Measurements from ENCODE around the gene KIR3DL2. TPM values are rescaled to one million over a fixed set of nuclear protein-coding genes. Genes with fewer than 3 reads are reported as not detected.
A peak's percentile ranks its signal among the peaks of the same experiment; 100 is the strongest.

Gene KIR3DL2
- total RNA-seq, 1 experiment from 2014 or later, result not detected

DNA sequence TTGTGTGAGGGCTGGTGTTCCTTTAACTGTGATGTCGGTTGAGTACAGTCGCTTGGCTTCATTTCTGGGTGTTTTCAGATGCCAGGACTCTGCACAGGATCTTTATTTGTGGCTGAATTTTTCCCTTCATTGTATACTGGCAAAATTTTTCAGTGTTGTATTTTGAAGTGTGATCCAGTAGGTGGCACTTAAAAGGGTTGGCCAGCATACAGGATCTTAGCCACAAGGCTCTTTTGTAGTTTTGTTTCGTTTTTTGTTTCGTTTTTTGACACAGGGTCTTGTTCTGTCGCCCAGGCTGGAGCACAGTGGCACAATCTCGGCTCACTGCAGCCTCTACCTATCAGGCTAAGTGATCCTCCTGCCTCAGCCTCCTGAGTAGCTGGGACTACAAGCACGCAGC is 32.5 kb downstream of the KIR3DL2 start:
- ChIA-PET CTCF (no interaction called here), POLR2A (ENCODE audit: low non-redundant PET) (no interaction called here)
- TF ChIP-seq, protein P1, sequence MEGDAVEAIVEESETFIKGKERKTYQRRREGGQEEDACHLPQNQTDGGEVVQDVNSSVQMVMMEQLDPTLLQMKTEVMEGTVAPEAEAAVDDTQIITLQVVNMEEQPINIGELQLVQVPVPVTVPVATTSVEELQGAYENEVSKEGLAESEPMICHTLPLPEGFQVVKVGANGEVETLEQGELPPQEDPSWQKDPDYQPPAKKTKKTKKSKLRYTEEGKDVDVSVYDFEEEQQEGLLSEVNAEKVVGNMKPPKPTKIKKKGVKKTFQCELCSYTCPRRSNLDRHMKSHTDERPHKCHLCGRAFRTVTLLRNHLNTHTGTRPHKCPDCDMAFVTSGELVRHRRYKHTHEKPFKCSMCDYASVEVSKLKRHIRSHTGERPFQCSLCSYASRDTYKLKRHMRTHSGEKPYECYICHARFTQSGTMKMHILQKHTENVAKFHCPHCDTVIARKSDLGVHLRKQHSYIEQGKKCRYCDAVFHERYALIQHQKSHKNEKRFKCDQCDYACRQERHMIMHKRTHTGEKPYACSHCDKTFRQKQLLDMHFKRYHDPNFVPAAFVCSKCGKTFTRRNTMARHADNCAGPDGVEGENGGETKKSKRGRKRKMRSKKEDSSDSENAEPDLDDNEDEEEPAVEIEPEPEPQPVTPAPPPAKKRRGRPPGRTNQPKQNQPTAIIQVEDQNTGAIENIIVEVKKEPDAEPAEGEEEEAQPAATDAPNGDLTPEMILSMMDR (conservative IDR thresholded peaks at IDR 0.05; ENCODE audit: low read depth, low read length), result peak; percentile 39
- no peak for TF ChIP-seq EZH2 (IDR thresholded peaks at IDR 0.05; ENCODE audit: borderline replicate concordance, low read depth, low read length, poor library complexity, severe bottlenecking)
- peak; percentile 30 for DNase-seq (ENCODE audit: low spot score)
- no peaks in the 10 kb centered on the region for H3K4me1 ChIP-seq (ENCODE audit: insufficient read depth, low read length, poor library complexity, severe bottlenecking)
- no TSS peak for BruUV-seq (replicated peaks)
- no peaks in the 10 kb centered on the region for H3K9me3 ChIP-seq (ENCODE audit: low read depth, low read length, poor library complexity, severe bottlenecking)
- intact Hi-C loops (cut with micrococcal nuclease; ENCODE audit: unreplicated experiment), result loop anchor here (5.0 kb wide), 1 partner anchor 40 kb away; no protein-coding TSS in a partner anchor
- H3K4me3 ChIP-seq (ENCODE audit: low read depth, low read length, poor library complexity, severe bottlenecking), result no peak overlapping the region
- H3K27ac ChIP-seq (ENCODE audit: low read depth, low read length, poor library complexity, severe bottlenecking), result no peak overlapping the region
- H3K36me3 ChIP-seq (ENCODE audit: insufficient read depth, low read length, poor library complexity, severe bottlenecking), result no peaks in the 10 kb centered on the region
- H3K27me3 ChIP-seq (replicated peaks; ENCODE audit: insufficient read depth, low read depth, low read length, poor library complexity), result peaks cover 11% of the 10 kb centered on the region

DNA sequence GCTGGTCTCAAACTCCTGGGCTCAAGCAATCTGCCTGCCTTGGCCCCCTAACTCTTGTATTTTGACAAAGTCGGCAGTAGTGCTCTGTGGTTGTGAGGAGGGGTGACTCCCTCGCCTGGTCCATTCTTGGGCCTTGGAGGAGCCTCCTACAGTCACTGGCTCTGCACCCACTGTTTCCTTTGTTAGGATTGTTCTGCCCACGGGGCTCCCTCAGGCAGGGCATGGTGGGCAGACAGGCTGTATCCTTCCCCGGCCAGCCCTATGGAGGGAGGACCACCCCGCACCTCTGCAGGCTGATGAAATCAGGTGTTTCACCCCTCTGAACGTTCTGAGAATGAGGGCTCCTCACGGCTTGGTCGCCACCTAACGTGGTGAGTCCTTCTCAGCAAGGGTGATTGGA is 33.0 kb downstream of the KIR3DL2 start:
- Histone ChIP-seq H3K9me3 (ENCODE audit: low read depth, low read length, poor library complexity, severe bottlenecking) (no peaks in the 10 kb centered on the region), H3K27ac (ENCODE audit: low read depth, low read length, poor library complexity, severe bottlenecking) (no peak overlapping the region), H3K36me3 (ENCODE audit: insufficient read depth, low read length, poor library complexity, severe bottlenecking) (no peaks in the 10 kb centered on the region), H3K27me3 (replicated peaks; ENCODE audit: insufficient read depth, low read depth, low read length, poor library complexity) (peaks cover 11% of the 10 kb centered on the region), H3K4me1 (ENCODE audit: insufficient read depth, low read length, poor library complexity, severe bottlenecking) (no peaks in the 10 kb centered on the region), H3K4me3 (ENCODE audit: low read depth, low read length, poor library complexity, severe bottlenecking) (no peak overlapping the region)
- DNase-seq (ENCODE audit: low spot score), result no peak
- ChIA-PET POLR2A (ENCODE audit: low non-redundant PET) (no interaction called here), CTCF (interaction anchor here (0.6 kb wide), 1 partner anchor 33 kb away, joined by 4 read pairs; no protein-coding TSS in a partner anchor)
- no TSS peak for BruUV-seq (replicated peaks)
- TF ChIP-seq EZH2 (IDR thresholded peaks at IDR 0.05; ENCODE audit: borderline replicate concordance, low read depth, low read length, poor library complexity, severe bottlenecking), result no peak
- TF ChIP-seq, protein P1 (conservative IDR thresholded peaks at IDR 0.05; ENCODE audit: low read depth, low read length), result no peak
- intact Hi-C loops (cut with micrococcal nuclease; ENCODE audit: unreplicated experiment), result loop anchor here (5.0 kb wide), 1 partner anchor 39 kb away; no protein-coding TSS in a partner anchor

DNA sequence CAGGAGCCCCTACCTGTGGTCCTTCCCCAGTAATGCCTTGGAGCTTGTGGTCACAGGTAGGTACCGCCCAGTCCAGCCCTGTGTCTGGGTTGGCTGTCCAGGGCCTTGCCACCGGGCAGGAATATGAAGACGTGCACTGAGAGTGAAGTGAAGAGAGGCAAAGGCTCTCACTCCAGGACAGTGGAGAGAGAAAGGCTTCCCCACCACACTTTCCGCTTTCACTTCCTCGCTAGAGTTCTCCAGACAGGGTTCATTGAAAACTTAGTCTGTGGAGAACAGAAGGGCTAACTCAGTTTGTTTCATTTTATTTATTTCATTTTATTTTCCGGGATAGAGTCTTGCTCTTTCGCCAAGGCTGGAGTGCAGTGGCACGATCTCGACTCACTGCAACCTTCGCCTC is 38.0 kb downstream of the KIR3DL2 start:
- no peaks in the 10 kb centered on the region for H3K27me3 ChIP-seq (replicated peaks; ENCODE audit: insufficient read depth, low read depth, low read length, poor library complexity)
- H3K9me3 ChIP-seq (ENCODE audit: low read depth, low read length, poor library complexity, severe bottlenecking), result no peaks in the 10 kb centered on the region
- H3K36me3 ChIP-seq (ENCODE audit: insufficient read depth, low read length, poor library complexity, severe bottlenecking), result no peaks in the 10 kb centered on the region
- H3K4me1 ChIP-seq (ENCODE audit: insufficient read depth, low read length, poor library complexity, severe bottlenecking), result no peaks in the 10 kb centered on the region
- no peak for TF ChIP-seq EZH2 (IDR thresholded peaks at IDR 0.05; ENCODE audit: borderline replicate concordance, low read depth, low read length, poor library complexity, severe bottlenecking)
- TF ChIP-seq, protein P1 (conservative IDR thresholded peaks at IDR 0.05; ENCODE audit: low read depth, low read length), result no peak
- no peak overlapping the region for H3K4me3 ChIP-seq (ENCODE audit: low read depth, low read length, poor library complexity, severe bottlenecking)
- DNase-seq (ENCODE audit: low spot score), result no peak
- POLR2A ChIA-PET (ENCODE audit: low non-redundant PET), result no interaction called here
- H3K27ac ChIP-seq (ENCODE audit: low read depth, low read length, poor library complexity, severe bottlenecking), result no peak overlapping the region
- CTCF ChIA-PET, result no interaction called here
- BruUV-seq (replicated peaks), result no TSS peak
- intact Hi-C loops (cut with micrococcal nuclease; ENCODE audit: unreplicated experiment), result no loop called here

Measured in A673 (cell line).